ENCODE results near the gene NDE1.
"Not testable (repeated sequence)": the region's sequence is repeated elsewhere in the genome, so short reads cannot be mapped to it uniquely, and the experiment has no call there.

The NDE1 gene

GRCh38 chr16:15692508-15692907 is 42.5 kb downstream of the NDE1 start:
- in situ Hi-C loops (cut with MboI; ENCODE audit: low sequenced_read_pairs), result not testable (repeated sequence)

DNA sequence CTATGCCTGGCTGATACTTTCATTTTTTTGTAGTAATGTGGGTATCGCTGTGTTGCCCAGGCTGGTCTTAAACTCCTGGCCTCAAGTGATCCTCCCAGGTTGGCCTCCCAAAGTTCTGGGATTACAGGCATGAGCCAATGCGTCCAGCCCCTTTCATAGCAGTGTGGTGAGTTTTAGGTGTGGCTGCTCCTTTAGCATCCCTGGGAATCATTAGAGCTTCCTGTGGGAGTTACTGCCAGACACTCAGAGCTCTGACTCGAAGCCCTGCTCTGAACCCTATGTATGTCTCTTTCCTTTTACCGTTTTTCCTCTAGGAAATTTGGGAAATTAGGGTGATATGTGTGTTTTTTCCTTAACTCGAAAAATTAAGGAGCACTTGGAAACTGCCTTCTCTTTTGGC is 44.5 kb downstream of the NDE1 start:
- in situ Hi-C loops (cut with MboI; ENCODE audit: low sequenced_read_pairs), result no loop called here

GRCh38 chr16:15699819-15700218 is 49.8 kb downstream of the NDE1 start:
- in situ Hi-C loops (cut with MboI; ENCODE audit: low sequenced_read_pairs), result no loop called here

DNA sequence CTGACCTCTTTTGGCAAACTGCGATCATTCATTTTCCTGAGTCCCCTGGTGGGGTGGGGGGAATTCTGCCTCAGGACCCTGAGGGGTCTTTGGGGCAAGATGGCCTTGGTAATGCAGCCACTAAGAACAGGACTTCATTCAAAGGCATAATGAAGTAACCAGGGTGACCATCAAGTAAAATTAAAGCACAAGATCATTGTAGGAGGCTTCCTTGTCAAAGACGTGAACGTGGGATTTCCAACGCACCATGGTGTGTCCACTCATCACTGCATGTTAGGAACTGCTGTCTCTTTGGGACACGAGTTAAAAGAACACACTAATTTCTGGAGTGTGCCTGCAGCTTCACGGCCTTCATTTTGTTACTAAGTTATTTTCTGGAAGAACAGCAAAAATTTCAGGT is 51.3 kb downstream of the NDE1 start:
- in situ Hi-C loops (cut with MboI; ENCODE audit: low sequenced_read_pairs), result no loop called here

- in situ Hi-C loops (cut with MboI; ENCODE audit: low sequenced_read_pairs), result no loop called here
These were observed 52.2 kb downstream of the NDE1 start for GRCh38 chr16:15701975-15702970.

DNA sequence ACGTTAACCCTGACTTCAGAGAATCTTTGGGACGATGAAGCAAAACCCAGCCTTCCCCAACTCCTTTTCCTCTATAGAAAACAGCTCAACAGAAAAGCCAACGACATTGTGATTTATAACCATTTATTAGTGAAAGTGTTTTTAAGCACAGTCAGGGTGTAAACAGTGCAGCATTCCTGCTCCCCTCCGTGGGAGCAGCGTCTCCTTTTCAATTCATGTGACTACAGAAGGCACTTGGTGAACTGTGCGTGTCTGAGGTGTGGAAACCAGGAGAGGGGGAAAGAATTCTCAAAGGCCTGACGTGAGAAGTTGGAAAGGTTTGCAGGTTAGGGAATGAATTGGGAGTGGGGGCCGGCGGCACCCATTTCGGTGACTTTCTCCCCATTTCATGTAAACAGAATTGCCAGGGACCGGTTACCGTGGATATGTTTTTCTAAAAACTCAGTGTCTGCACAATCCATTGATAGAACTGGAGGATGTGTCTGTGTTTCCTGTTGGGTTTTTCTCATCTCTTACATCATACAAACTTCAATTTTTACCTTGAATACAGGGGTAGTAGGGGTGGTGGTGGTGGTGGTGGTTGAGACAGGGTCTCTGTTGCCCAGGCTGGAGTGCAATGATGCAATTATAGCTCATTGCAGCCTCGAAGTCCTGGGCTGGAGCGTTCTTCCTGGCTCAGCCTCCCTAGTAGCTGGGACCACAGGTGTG is 53.1 kb downstream of the NDE1 start:
- in situ Hi-C loops (cut with MboI; ENCODE audit: low sequenced_read_pairs), result no loop called here

DNA sequence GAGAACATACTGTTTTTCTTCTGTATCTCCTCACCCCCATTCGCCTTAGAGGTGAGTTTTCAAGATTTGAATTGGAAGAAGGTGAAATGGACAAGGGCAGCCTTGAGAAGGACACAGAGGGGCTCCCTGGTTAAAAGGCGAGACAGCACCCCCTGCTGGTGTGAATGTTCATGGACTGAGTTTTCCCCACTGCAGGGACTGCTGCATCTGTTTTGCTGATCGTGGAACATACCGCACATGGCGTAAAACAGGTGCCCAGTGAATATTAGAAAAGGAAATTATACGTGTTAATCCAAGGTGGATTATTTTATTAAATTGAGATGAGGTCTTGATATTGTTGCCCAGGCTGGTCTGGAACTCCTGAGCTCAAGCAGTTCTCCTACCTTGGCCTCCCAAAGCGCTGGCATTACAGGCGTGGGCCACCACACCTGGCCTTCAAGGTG is 54.5 kb downstream of the NDE1 start:
- in situ Hi-C loops (cut with MboI; ENCODE audit: low sequenced_read_pairs), result no loop called here

DNA sequence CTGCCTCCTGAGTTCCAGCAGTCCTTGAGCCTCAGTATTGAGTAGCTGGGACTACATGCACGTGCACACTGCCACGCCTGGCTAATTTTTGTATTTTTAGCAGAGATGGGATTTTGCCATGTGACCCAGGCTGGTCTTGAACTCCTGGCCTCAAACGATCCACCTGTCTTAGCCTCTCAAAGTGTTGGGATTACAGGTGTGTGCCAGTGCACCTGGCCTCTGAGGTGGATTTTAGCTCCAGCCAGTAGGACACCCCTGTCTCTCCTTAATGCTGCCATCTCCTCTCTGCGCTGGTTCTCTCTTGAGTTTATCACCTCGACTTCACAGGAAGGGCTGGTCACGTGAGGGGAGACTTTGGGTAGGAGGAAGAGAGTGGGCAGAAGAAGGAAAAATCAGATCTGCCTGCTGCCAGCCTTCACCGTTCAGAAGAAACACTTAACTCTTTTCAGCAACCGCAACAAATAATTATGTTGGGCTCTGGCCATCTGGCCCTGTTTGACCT is 55.1 kb downstream of the NDE1 start:
- in situ Hi-C loops (cut with MboI; ENCODE audit: low sequenced_read_pairs), result no loop called here

- in situ Hi-C loops (cut with MboI; ENCODE audit: low sequenced_read_pairs), result no loop called here
These were observed 57.3 kb downstream of the NDE1 start for GRCh38 chr16:15707332-15707731.

DNA sequence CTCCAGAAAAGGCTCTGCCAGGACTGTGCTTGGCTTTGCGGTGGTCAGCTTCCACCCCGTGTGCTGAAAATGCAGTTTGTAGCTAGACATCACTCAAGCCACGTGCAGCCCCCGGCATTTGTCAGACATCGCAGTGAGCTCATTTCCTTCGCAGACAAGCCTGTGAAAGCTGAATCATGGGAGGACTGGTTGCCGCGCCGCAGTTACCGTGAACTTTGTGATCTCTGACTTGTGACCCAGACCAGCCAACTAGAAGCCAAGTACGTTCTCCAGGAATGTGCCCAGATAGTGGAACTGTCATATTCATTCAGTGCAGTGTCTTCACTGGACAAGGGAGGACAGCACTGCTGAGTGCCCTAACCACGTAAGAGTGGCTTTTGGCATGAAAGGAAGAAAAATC is 58.1 kb downstream of the NDE1 start:
- in situ Hi-C loops (cut with MboI; ENCODE audit: low sequenced_read_pairs), result no loop called here

DNA sequence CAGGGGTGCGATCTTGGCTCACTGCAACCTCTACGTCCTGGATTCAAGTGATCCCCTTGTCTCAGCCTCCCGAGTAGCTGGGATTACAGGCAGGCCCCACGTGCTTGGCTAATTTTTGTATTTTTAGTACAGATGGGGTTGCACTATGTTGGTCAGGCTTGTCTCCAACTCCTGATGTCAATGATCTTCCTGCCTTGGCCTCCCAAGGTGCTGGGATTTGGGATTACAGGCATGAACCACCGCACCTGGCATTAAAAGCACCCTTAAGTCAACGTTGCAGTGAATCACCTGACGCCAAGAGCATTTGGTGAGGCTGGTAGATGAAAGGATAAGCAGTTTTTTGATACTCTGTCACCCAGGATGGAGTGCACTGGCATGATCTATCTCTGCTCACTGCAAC is 59.0 kb downstream of the NDE1 start:
- in situ Hi-C loops (cut with MboI; ENCODE audit: low sequenced_read_pairs), result no loop called here

DNA sequence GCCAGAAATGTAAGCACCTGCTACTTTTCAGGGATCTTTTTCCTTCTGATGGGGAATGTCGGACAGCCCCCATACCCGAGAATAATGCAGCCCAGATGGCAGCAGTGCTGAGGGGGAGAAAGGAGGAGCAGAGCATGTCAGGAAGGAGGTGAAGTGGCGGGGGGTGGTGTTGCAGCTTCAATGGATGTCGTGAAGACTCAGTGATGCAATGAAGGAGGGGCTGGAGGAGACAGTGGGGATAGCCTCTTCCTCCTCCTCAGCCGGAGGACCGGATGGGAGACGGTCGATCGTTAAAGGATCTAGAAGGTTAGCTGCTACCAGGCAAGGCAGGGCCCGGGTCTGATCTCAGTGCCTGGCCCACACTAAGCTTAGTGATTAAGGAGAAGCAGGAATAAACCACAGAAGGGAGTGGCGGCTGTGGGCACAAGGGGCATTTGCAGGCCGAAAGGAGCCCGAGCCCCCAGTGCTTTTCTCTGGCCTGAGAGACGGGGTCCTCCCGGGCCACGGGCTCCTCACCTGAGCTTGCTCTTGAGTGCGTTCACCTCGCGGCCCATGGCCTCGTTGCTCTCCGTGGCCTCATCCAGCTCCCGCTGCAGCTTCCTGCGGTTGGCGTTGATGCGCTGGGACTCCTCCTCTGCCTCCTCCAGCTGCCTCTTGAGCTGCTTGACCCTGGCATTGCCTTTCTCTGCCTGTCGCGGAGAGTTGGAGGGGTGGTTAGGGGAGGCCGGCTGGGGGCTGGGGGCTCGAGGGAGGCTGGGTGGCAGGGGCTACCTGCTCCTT is 64.5 kb downstream of the NDE1 start:
- in situ Hi-C loops (cut with MboI; ENCODE audit: low sequenced_read_pairs), result no loop called here

DNA sequence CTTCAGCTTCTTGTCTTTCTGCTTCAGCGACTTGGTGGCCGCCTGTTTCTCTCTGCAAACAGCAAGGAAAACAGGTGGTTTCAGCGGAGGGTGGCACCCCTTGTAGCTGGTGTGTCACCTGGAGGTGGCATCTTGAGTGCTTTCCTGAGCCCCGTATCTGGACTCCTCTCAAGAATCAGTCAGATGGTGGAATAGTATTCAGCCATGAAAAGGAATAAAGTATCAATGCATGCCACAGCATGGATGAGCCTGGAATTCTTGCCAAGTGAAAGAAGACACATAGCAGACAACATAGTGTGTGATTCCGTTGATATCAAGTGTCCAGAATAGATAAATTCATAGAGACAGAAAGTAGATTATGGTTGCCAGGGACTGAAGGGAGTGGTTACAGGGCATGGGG is 65.2 kb downstream of the NDE1 start:
- in situ Hi-C loops (cut with MboI; ENCODE audit: low sequenced_read_pairs), result no loop called here

DNA sequence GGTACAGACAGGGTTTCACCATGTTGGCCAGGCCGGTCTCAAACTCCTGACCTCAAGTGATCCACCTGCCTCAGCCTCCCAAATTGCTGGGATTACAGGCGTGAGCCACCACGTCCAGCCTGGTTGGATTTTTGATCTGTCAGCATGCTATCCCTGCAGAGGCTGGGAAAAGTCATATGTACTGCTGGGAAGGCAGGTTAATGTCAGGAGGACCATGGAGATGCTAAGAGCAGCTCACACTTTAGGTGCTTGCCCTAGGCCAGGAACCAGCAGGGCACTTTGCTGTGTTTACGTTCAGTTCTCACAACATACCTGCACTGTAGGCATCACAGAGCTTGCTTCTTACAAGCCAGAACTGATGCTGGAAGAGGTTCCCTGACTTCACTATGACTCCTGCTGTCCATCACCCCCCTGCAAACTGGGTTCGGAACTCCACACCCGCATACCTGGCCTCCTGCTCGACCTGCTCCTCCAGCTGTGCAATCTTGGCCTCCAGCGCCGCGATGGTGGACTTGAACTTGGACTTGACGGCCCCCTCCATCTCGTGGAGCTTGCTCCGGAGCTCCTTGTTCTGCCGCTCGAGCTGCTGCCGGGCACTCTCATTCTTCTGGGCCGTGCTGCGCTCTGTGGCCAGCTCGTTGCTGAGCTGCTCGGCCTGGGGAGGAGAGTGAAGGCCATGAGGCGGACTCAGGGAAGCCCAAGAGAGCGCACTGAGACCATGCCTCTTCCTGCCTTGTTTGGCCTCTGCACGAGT is 66.8 kb downstream of the NDE1 start:
- in situ Hi-C loops (cut with MboI; ENCODE audit: low sequenced_read_pairs), result no loop called here

GRCh38 chr16:15721018-15721417 is 71.0 kb downstream of the NDE1 start:
- in situ Hi-C loops (cut with MboI; ENCODE audit: low sequenced_read_pairs), result no loop called here

DNA sequence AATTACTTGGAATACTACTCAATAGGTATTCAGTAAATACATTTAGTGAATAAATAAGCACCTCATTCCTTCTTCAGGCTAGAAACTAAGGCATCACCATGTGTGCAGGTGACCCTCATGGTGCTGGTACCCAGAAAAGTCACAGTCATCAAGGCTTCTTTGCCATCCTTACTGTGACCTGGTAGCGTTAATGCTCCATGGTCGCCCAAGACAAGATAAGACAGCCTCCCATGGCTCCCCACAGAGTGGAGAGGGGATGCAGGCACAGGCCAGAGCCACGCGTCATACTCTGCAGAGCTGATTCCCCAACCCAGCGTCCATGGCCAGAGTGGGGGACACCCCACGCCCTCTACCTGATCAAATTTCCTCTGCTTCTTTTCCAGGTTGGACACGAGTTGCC is 73.8 kb downstream of the NDE1 start:
- in situ Hi-C loops (cut with MboI; ENCODE audit: low sequenced_read_pairs), result no loop called here

DNA sequence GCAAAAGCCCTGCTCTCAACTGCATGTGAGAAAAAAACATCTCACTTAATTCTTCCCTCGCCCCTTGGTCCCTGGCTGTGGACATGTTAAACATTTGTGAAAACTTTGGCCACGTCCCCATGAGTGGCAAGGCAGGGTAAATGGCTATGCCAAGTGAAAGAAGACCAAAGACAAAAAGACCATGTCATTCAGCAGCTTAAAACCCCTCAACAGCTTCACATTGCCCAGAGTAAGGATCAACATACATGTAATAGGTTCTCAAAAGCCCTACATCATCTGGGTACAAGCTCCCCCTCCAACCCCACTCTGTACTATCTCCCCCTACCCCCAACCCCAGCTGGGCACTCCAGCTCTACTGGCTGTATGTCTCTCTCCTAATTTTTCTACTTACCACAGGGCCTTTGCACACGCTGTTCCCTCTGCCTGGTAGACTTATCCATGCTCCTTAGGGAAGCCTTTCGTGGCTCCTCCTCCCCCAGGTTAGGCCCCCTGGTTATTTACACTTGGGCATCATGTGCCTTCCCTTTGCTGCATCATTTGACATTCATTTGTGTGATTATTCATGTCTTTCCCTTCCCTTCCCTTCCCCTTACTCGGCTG is 75.7 kb downstream of the NDE1 start:
- in situ Hi-C loops (cut with MboI; ENCODE audit: low sequenced_read_pairs), result no loop called here

DNA sequence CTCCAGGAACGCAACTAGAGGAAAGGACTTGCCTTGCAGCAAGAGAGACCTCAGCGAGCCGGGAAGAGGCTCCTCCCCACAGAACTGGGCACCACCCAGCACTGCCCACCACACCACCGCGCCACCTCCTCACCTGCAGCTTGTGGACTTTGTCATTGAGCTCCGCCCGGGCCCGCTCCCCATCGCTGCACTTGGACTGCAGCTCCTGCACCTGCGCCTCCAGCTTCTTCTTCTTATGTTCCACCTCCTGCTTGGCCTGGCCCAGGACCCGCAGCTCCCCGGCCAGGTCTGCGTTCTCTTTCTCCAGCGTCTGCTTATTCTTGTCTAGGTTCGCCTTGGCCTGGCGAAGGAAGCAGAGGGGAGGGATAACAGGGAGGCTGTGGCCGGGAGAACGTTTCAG is 76.7 kb downstream of the NDE1 start:
- in situ Hi-C loops (cut with MboI; ENCODE audit: low sequenced_read_pairs), result no loop called here

DNA sequence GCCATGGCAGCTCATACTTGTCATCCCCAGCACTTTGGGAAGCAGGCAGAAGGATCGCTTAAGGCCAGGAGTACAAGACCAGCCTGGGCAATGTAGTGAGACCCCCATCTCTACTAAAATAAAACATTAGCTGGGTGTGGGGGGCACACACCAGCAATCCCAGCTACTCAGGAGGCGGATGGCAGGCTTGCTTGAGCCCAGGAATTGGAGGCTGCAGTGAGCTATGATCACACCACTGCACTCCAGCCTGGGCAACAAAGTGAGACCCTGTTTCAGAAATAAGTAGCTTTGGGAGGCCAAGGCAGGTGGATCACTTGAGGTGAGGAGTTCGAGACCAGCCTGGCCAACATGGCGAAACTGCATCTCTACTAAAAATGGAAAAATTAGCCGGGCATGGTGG is 77.7 kb downstream of the NDE1 start:
- in situ Hi-C loops (cut with MboI; ENCODE audit: low sequenced_read_pairs), result not testable (repeated sequence)

DNA sequence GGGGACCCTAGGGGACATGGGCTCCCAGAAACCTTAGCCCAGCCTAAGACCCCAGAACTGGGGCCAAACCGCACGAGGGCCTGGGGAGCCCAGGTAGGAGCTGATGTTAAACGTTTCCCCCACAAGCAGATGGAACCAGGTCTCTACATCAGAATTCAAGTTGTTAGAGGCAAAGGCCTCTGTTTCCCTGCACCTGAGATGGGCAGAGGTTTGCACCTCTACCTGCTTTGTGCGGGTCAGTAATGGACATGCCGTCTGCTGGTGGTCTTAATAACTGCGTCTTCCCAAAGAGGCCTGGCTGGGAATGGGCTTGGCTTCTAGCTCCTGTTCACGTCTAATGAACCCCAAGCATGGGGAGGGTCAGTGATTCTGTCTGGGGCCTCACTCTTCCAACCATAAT is 79.1 kb downstream of the NDE1 start:
- in situ Hi-C loops (cut with MboI; ENCODE audit: low sequenced_read_pairs), result no loop called here
